ENCODE measurements around the gene RPS8.

The RPS8 gene

GRCh38 chr1:44803062-44803311 lies 27.6 kb downstream of the RPS8 start:
- Histone ChIP-seq H3K9me2 (replicated peaks; ENCODE audit: insufficient read depth, low read length) (no peaks in the 10 kb centered on the region), H3K9ac (ENCODE audit: low read length) (no peak overlapping the region), H3K9me3 (replicated peaks; ENCODE audit: insufficient read depth, low read length) (no peaks in the 10 kb centered on the region), H3K4me3 (ENCODE audit: low read length) (no peak overlapping the region), H4K20me1 (ENCODE audit: insufficient read depth, low read length) (no peaks in the 10 kb centered on the region), H3K36me3 (replicated peaks; ENCODE audit: insufficient read depth, low read length) (no peaks in the 10 kb centered on the region), H3K79me2 (ENCODE audit: low read length) (peaks cover 5% of the 10 kb centered on the region; the same call in 1 of the 2 replicates), H3K4me2 (ENCODE audit: low read depth, low read length) (no peak overlapping the region), H3K27ac (ENCODE audit: low read length) (no peak overlapping the region), H3F3A (ENCODE audit: insufficient read depth, low read length) (peaks cover 5% of the 10 kb centered on the region; the same call in 1 of the 2 replicates), H3K27me3 (replicated peaks; ENCODE audit: insufficient read depth, low read length) (no peaks in the 10 kb centered on the region), H2AFZ (ENCODE audit: low read length) (no peak overlapping the region), H3K4me1 (ENCODE audit: low read length) (peaks cover 4% of the 10 kb centered on the region; the same call in 1 of the 2 replicates)
- no peak for TF ChIP-seq EZH2 (optimal IDR thresholded peaks at IDR 0.05; ENCODE audit: low read depth, low read length)
- TF ChIP-seq EZH2phosphoT487 (IDR thresholded peaks at IDR 0.05; ENCODE audit: low read length) = no peak
- TF ChIP-seq CTCF (IDR thresholded peaks at IDR 0.05; ENCODE audit: low read length) = no peak
- DNase-seq = no peak

- H3K4me1 ChIP-seq (ENCODE audit: low read length) = peaks cover 4% of the 10 kb centered on the region; the same call in 1 of the 2 replicates
- no peak overlapping the region for H3K9ac ChIP-seq (ENCODE audit: low read length)
Measured at GRCh38 chr1:44803312-44804095, 28.2 kb downstream of the RPS8 start.

GRCh38 chr1:44805311-44806024 lies 30.1 kb downstream of the RPS8 start:
- H3K36me3 ChIP-seq (replicated peaks; ENCODE audit: insufficient read depth, low read length) = no peaks in the 10 kb centered on the region
- TF ChIP-seq EZH2 (optimal IDR thresholded peaks at IDR 0.05; ENCODE audit: low read depth, low read length) = no peak
- no peak for TF ChIP-seq EZH2phosphoT487 (IDR thresholded peaks at IDR 0.05; ENCODE audit: low read length)
- TF ChIP-seq CTCF (IDR thresholded peaks at IDR 0.05; ENCODE audit: low read length) = no peak
- no peak overlapping the region for H3K4me2 ChIP-seq (ENCODE audit: low read depth, low read length)
- H3F3A ChIP-seq (ENCODE audit: insufficient read depth, low read length) = peaks cover 6% of the 10 kb centered on the region; the same call in 1 of the 2 replicates
- H3K27me3 ChIP-seq (replicated peaks; ENCODE audit: insufficient read depth, low read length) = no peaks in the 10 kb centered on the region
- no peak overlapping the region for H2AFZ ChIP-seq (ENCODE audit: low read length)
- no peak overlapping the region for H3K9ac ChIP-seq (ENCODE audit: low read length)
- no peaks in the 10 kb centered on the region for H3K9me2 ChIP-seq (replicated peaks; ENCODE audit: insufficient read depth, low read length)
- peaks cover 5% of the 10 kb centered on the region; the same call in 1 of the 2 replicates for H3K79me2 ChIP-seq (ENCODE audit: low read length)
- H4K20me1 ChIP-seq (ENCODE audit: insufficient read depth, low read length) = no peaks in the 10 kb centered on the region
- H3K4me1 ChIP-seq (ENCODE audit: low read length) = peaks cover 22% of the 10 kb centered on the region
- no peaks in the 10 kb centered on the region for H3K9me3 ChIP-seq (replicated peaks; ENCODE audit: insufficient read depth, low read length)
- no peak overlapping the region for H3K4me3 ChIP-seq (ENCODE audit: low read length)
- no peak for DNase-seq
- no peak overlapping the region for H3K27ac ChIP-seq (ENCODE audit: low read length)

More at GRCh38 chr1:44803312-44804095, 28.2 kb downstream of the RPS8 start:
- Histone ChIP-seq H3K27me3 (replicated peaks; ENCODE audit: insufficient read depth, low read length) (no peaks in the 10 kb centered on the region), H3K79me2 (ENCODE audit: low read length) (peaks cover 5% of the 10 kb centered on the region; the same call in 1 of the 2 replicates), H3K4me3 (ENCODE audit: low read length) (no peak overlapping the region), H2AFZ (ENCODE audit: low read length) (no peak overlapping the region), H4K20me1 (ENCODE audit: insufficient read depth, low read length) (no peaks in the 10 kb centered on the region), H3K9me2 (replicated peaks; ENCODE audit: insufficient read depth, low read length) (no peaks in the 10 kb centered on the region), H3K9me3 (replicated peaks; ENCODE audit: insufficient read depth, low read length) (no peaks in the 10 kb centered on the region), H3K4me2 (ENCODE audit: low read depth, low read length) (no peak overlapping the region), H3K36me3 (replicated peaks; ENCODE audit: insufficient read depth, low read length) (no peaks in the 10 kb centered on the region), H3F3A (ENCODE audit: insufficient read depth, low read length) (peaks cover 5% of the 10 kb centered on the region; the same call in 1 of the 2 replicates), H3K27ac (ENCODE audit: low read length) (no peak overlapping the region)
- TF ChIP-seq CTCF (IDR thresholded peaks at IDR 0.05; ENCODE audit: low read length) (no peak), EZH2 (optimal IDR thresholded peaks at IDR 0.05; ENCODE audit: low read depth, low read length) (no peak), EZH2phosphoT487 (IDR thresholded peaks at IDR 0.05; ENCODE audit: low read length) (no peak)
- DNase-seq = no peak

Measured in MM.1S (cell line).